IMR-90 (cell line): Measurements from ENCODE around the gene SLC39A11. TPM values are rescaled to one million over a fixed set of nuclear protein-coding genes. Genes with fewer than 3 reads are reported as not detected.

Experiments
- ATAC-seq: fragments of 200-7000 bp; cut with Tn5 transposase; 2 replicates; pipeline ENCODE4 v1.9.1; 2020; ENCODE audit warnings: low read depth, mild to moderate bottlenecking, moderate library complexity
- BruUV-seq: library from RNA; stranded (reverse); fragments of 400-500 nt; replicated peaks from 2 replicates; lab custom pipeline; 2021; lab: Mats Ljungman, UMichigan
- CTCF ChIA-PET: fragments of 300-600 bp; formaldehyde crosslinking; extraction: SDS; loops from one replicate; lab custom pipeline; 2021; ENCODE audit warnings: antibody characterized with exemption; lab: Yijun Ruan, JAX
- POLR2A ChIA-PET: fragments of 300-600 bp; sonication (Branson Sonifier 250); formaldehyde crosslinking; loops from one replicate; lab custom pipeline; 2022; ENCODE audit warnings: antibody characterized with exemption; ENCODE audit not compliant: unreplicated experiment; lab: Charles Lee
- DNase-seq: peaks from one replicate; pipeline ENCODE4 v3.0.0; 2013
- H2AFZ ChIP-seq: replicated peaks from 2 replicates; pipeline ENCODE3; 2013; ENCODE audit warnings: low read length, mild to moderate bottlenecking; ENCODE audit not compliant: poor library complexity
- H2AK5ac ChIP-seq: 2 replicates; pipeline ENCODE4 v1.6.1; 2013; ENCODE audit warnings: low read depth, low read length, inconsistent platforms
- H2AK9ac ChIP-seq: replicated peaks from 2 replicates; pipeline ENCODE3; 2013; ENCODE audit warnings: mild to moderate bottlenecking, low read depth, low read length, moderate library complexity; ENCODE audit not compliant: poor library complexity
- H2BK120ac ChIP-seq: 2 replicates; pipeline ENCODE4 v1.6.1; 2013; ENCODE audit warnings: low read depth, low read length, inconsistent platforms
- H2BK15ac ChIP-seq: 3 replicates; pipeline ENCODE4 v1.6.1; 2013; ENCODE audit warnings: low read depth, low read length, inconsistent platforms
- H2BK20ac ChIP-seq: 2 replicates; pipeline ENCODE4 v1.6.1; 2013; ENCODE audit warnings: low read depth, mild to moderate bottlenecking, inconsistent platforms, low read length, moderate library complexity
- H2BK5ac ChIP-seq: 2 replicates; pipeline ENCODE4 v1.6.1; 2013; ENCODE audit warnings: mild to moderate bottlenecking, low read depth, low read length, inconsistent platforms; ENCODE audit not compliant: poor library complexity, severe bottlenecking
- H3K14ac ChIP-seq: replicated peaks from 2 replicates; pipeline ENCODE4 v1.6.1; 2013; ENCODE audit warnings: low read depth, low read length, inconsistent platforms
- H3K18ac ChIP-seq: 2 replicates; pipeline ENCODE4 v1.6.1; 2013; ENCODE audit warnings: low read depth, low read length, control low read depth
- H3K23ac ChIP-seq: 2 replicates; pipeline ENCODE4 v1.6.1; 2013; ENCODE audit warnings: low read depth, low read length, inconsistent platforms
- H3K27ac ChIP-seq: 2 replicates; pipeline ENCODE4 v1.5.1; 2013; ENCODE audit warnings: mild to moderate bottlenecking, control low read depth, low read length; ENCODE audit not compliant: insufficient read depth
- H3K27me3 ChIP-seq: 2 replicates; pipeline ENCODE4 v1.6.1; 2013; ENCODE audit warnings: low read length; ENCODE audit not compliant: control insufficient read depth, insufficient read depth
- H3K36me3 ChIP-seq: 2 replicates; pipeline ENCODE4 v1.6.1; 2013; ENCODE audit warnings: low read length, mixed read lengths; ENCODE audit not compliant: control insufficient read depth, insufficient read depth
- H3K4ac ChIP-seq: 2 replicates; pipeline ENCODE4 v1.6.1; 2013; ENCODE audit warnings: low read depth, low read length, inconsistent platforms
- H3K4me1 ChIP-seq: 2 replicates; pipeline ENCODE4 v1.6.1; 2013; ENCODE audit warnings: low read length, mixed read lengths; ENCODE audit not compliant: control insufficient read depth, insufficient read depth
- H3K4me2 ChIP-seq: 2 replicates; pipeline ENCODE4 v1.6.1; 2013; ENCODE audit warnings: low read depth, mild to moderate bottlenecking, control low read depth, low read length, moderate library complexity
- H3K4me3 ChIP-seq: 2 replicates; pipeline ENCODE4 v1.5.1; 2013; ENCODE audit warnings: low read depth, mild to moderate bottlenecking, control low read depth, low read length, moderate library complexity; ENCODE audit not compliant: insufficient read depth
- H3K56ac ChIP-seq: 2 replicates; pipeline ENCODE4 v1.6.1; 2013; ENCODE audit warnings: low read length, inconsistent platforms; ENCODE audit not compliant: insufficient read depth; ENCODE audit errors: extremely low read depth
- H3K79me1 ChIP-seq, 2 experiments: 2 replicates each; pipeline ENCODE4 v1.6.1; 2013; ENCODE audit warnings: low read length in 2 of 2, inconsistent platforms in 1 of 2, low read depth in 1 of 2
- H3K9ac ChIP-seq: 2 replicates; pipeline ENCODE4 v1.6.1; 2013; ENCODE audit warnings: low read depth, low read length, control low read depth
- H3K9me1 ChIP-seq: 2 replicates; pipeline ENCODE4 v1.6.1; 2013; ENCODE audit warnings: low read length, inconsistent platforms; ENCODE audit not compliant: insufficient read depth
- H3K9me3 ChIP-seq: 2 replicates; pipeline ENCODE4 v1.6.1; 2013; ENCODE audit warnings: low read length; ENCODE audit not compliant: control insufficient read depth, insufficient read depth
- H4K20me1 ChIP-seq: 2 replicates; pipeline ENCODE4 v1.6.1; 2013; ENCODE audit warnings: low read length, inconsistent platforms; ENCODE audit not compliant: insufficient read depth
- H4K5ac ChIP-seq: 2 replicates; pipeline ENCODE4 v1.6.1; 2013; ENCODE audit warnings: mild to moderate bottlenecking, low read depth, low read length, control low read depth
- H4K8ac ChIP-seq, 2 experiments: 2 replicates each; pipeline ENCODE4 v1.6.1; 2013; ENCODE audit warnings: low read depth in 2 of 2, low read length in 2 of 2, control low read depth in 1 of 2, inconsistent platforms in 1 of 2
- H4K91ac ChIP-seq: 2 replicates; pipeline ENCODE4 v1.6.1; 2013; ENCODE audit warnings: low read depth, low read length, inconsistent platforms; ENCODE audit not compliant: insufficient read depth
- CEBPB ChIP-seq: IDR thresholded peaks from 2 replicates; pipeline ENCODE4 v1.6.1; 2012; ENCODE audit warnings: low read depth, low read length, improper control_type of control experiment
- FOS ChIP-seq: fragments of 150-350 bp; IDR thresholded peaks from 2 replicates; pipeline ENCODE4 v1.6.1; 2016; ENCODE audit warnings: low read depth, low read length
- MAFK ChIP-seq: IDR thresholded peaks from 2 replicates; pipeline ENCODE4 v1.6.1; 2012; ENCODE audit warnings: low read depth, low read length, improper control_type of control experiment
- MAZ ChIP-seq: IDR thresholded peaks from 2 replicates; pipeline ENCODE4 v1.6.1; 2012; ENCODE audit warnings: low read depth, mild to moderate bottlenecking, low read length, improper control_type of control experiment, moderate library complexity, borderline replicate concordance
- MXI1 ChIP-seq: IDR thresholded peaks from 2 replicates; pipeline ENCODE4 v1.6.1; 2012; ENCODE audit warnings: low read depth, mild to moderate bottlenecking, low read length, moderate library complexity, borderline replicate concordance
- RAD21 ChIP-seq: IDR thresholded peaks from 2 replicates; pipeline ENCODE4 v1.6.1; 2012; ENCODE audit warnings: low read length, improper control_type of control experiment
- RCOR1 ChIP-seq: IDR thresholded peaks from 2 replicates; pipeline ENCODE4 v1.6.1; 2012; ENCODE audit warnings: mild to moderate bottlenecking, low read length, improper control_type of control experiment; ENCODE audit not compliant: insufficient replicate concordance
- SMC3 ChIP-seq: fragments of 150-350 bp; IDR thresholded peaks from 2 replicates; pipeline ENCODE4 v1.6.1; 2016; ENCODE audit warnings: low read depth, mild to moderate bottlenecking, antibody characterized with exemption, low read length, moderate library complexity
- WGBS, 2 experiments: methylation state at CpG; one replicate each; pipeline versions ENCODE4 v1.1.5 to v1.1.7; 2013; ENCODE audit warnings: missing lambda C conversion rate in 2 of 2; ENCODE audit not compliant: insufficient read length in 1 of 2; ENCODE audit errors: extremely low coverage in 2 of 2; 5-methylcytosine and 5-hydroxymethylcytosine counted together
- dilution Hi-C: fragments of 300-500 bp; cut with HindIII; formaldehyde crosslinking; loops from one replicate; pipeline ENCODE4 v1.14.3; 2018; ENCODE audit warnings: low sequenced_read_pairs; ENCODE audit not compliant: unreplicated experiment
- in situ Hi-C: fragments of 300-500 bp; cut with MboI; formaldehyde crosslinking; loops from 3 replicates; pipeline ENCODE4 v1.14.3; 2019; ENCODE audit warnings: low sequenced_read_pairs, inconsistent platforms, mixed read lengths
- intact Hi-C: fragments of 100-400 bp; cut with micrococcal nuclease; formaldehyde crosslinking; loops from 2 replicates; pipeline ENCODE4 v1.10.0; 2022
- polyA plus RNA-seq, 3 experiments: library from polyadenylated mRNA; depleted of rRNA; stranded (reverse); fragments of >200 nt; gene quantifications; 2 replicates each; pipeline ENCODE4 v1.2.3, GENCODE V29; 2012; ENCODE audit warnings: low replicate concordance in 1 of 3
- total RNA-seq: library from RNA; depleted of rRNA; stranded (reverse); fragments of >200 nt; gene quantifications from 2 replicates; pipeline ENCODE4 v1.2.3, GENCODE V29; 2012
- TF ChIP-seq, protein P1 (sequence below): fragments of 150-350 bp; IDR thresholded peaks from 2 replicates; pipeline ENCODE4 v1.6.1; 2016; ENCODE audit warnings: low read depth, mild to moderate bottlenecking, low read length, moderate library complexity, borderline replicate concordance

Gene SLC39A11
- total and polyA plus RNA-seq, 2 of the 4 experiments (the other 2 are of a cell fraction): 8.8 to 14.3 TPM

DNA sequence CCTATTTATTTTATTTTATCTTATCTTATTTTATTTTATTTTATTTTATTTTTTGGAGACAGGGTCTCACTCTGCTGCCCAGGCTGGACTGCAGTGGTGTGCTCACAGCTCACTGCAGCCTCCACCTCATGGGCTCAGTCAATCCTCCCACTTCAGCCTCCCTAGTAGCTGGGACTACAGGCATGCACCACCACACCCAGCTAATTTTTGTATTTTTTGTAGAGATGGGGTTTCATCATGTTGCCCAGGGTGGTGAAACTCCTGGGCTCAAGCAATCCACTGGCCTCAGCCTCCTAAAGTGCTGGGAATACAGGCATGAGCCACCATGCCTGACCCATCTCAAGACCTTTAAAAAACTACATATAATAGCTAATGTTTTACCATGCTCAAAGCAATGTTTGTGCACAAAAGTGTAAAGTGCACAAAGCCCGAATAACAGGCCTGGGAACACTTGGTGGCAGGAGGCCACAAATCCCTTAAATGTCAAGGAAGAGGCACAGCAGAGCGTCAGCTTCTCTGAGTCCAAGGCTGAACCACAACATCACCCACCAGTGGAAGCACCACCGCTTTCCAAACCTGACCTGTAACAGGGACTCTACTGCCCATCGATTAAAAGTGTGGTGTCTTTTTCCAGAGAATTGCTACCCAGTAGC lies 30.6 kb upstream of the SLC39A11 start:
- BruUV-seq: no TSS peak
- TF ChIP-seq RAD21 (no peak), CEBPB (no peak), SMC3 (no peak), MXI1 (no peak), FOS (no peak), MAZ (no peak), MAFK (no peak), RCOR1 (no peak)
- TF ChIP-seq, protein P1, sequence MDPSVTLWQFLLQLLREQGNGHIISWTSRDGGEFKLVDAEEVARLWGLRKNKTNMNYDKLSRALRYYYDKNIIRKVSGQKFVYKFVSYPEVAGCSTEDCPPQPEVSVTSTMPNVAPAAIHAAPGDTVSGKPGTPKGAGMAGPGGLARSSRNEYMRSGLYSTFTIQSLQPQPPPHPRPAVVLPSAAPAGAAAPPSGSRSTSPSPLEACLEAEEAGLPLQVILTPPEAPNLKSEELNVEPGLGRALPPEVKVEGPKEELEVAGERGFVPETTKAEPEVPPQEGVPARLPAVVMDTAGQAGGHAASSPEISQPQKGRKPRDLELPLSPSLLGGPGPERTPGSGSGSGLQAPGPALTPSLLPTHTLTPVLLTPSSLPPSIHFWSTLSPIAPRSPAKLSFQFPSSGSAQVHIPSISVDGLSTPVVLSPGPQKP: no peak
- dilution Hi-C loops (no loop called here), intact Hi-C loops (no loop called here), in situ Hi-C loops (no loop called here)
- H3K36me3 ChIP-seq: no peaks in the 10 kb centered on the region
- H4K5ac ChIP-seq: no peak overlapping the region
- no peak overlapping the region for H3K56ac ChIP-seq
- no peaks in the 10 kb centered on the region for H3K9me3 ChIP-seq
- no peak overlapping the region for H4K91ac ChIP-seq
- H2AK5ac ChIP-seq: no peak overlapping the region
- H2BK15ac ChIP-seq: no peak overlapping the region
- H3K4me2 ChIP-seq: no peak overlapping the region
- H2BK20ac ChIP-seq: no peak overlapping the region
- H2AK9ac ChIP-seq: no peak overlapping the region
- H3K4me3 ChIP-seq: no peak overlapping the region
- ChIA-PET POLR2A (no interaction called here), CTCF (no interaction called here)
- no peak overlapping the region for H3K23ac ChIP-seq
- ATAC-seq: no peak
- no peak overlapping the region for H3K14ac ChIP-seq
- H2BK5ac ChIP-seq: no peak overlapping the region
- H2AFZ ChIP-seq: no peak overlapping the region
- H3K4ac ChIP-seq: no peak overlapping the region
- no peak overlapping the region for H4K8ac ChIP-seq
- WGBS, 2 experiments: no CpG with 5 or more reads among the region's 4 CpGs
- H2BK120ac ChIP-seq: no peak overlapping the region
- H3K4me1 ChIP-seq: no peaks in the 10 kb centered on the region
- no peak for DNase-seq
- H3K79me1 ChIP-seq: no peaks in the 10 kb centered on the region
- H3K9ac ChIP-seq: no peak overlapping the region
- H3K27me3 ChIP-seq: peaks cover 2% of the 10 kb centered on the region
- no peak overlapping the region for H3K18ac ChIP-seq
- no peaks in the 10 kb centered on the region for H3K9me1 ChIP-seq
- H4K20me1 ChIP-seq: no peaks in the 10 kb centered on the region
- H3K27ac ChIP-seq: no peak overlapping the region
